Osteocyte (in vitro differentiated cells): ENCODE measurements around the gene KLRG1. TPM values are rescaled to one million over a fixed set of nuclear protein-coding genes. Genes with fewer than 3 reads are reported as not detected.

ENCODE experiments used
- DNase-seq: peaks from one replicate; pipeline ENCODE4 v3.0.0; 2021; ENCODE audit warnings: mixed read lengths; ENCODE audit not compliant: unreplicated experiment; ENCODE audit errors: extremely low spot score
- H3K27ac Mint-ChIP-seq: one replicate; pipeline ENCODE4 v1.8.0; 2021; ENCODE audit warnings: mild to moderate bottlenecking, mixed read lengths; ENCODE audit not compliant: unreplicated experiment
- H3K27me3 Mint-ChIP-seq: one replicate; pipeline ENCODE4 v1.8.0; 2021; ENCODE audit warnings: mixed read lengths; ENCODE audit not compliant: unreplicated experiment
- H3K36me3 Mint-ChIP-seq: one replicate; pipeline ENCODE4 v1.8.0; 2021; ENCODE audit warnings: mixed read lengths; ENCODE audit not compliant: unreplicated experiment
- H3K4me1 Mint-ChIP-seq: one replicate; pipeline ENCODE4 v1.8.0; 2021; ENCODE audit warnings: mixed read lengths; ENCODE audit not compliant: unreplicated experiment
- H3K4me3 Mint-ChIP-seq: one replicate; pipeline ENCODE4 v1.8.0; 2021; ENCODE audit warnings: mild to moderate bottlenecking, moderate library complexity, mixed read lengths; ENCODE audit not compliant: unreplicated experiment
- H3K9me3 Mint-ChIP-seq: one replicate; pipeline ENCODE4 v1.8.0; 2021; ENCODE audit warnings: mixed read lengths; ENCODE audit not compliant: unreplicated experiment
- total RNA-seq: library from RNA; stranded (reverse); gene quantifications from 2 replicates; pipeline ENCODE4 v1.2.1, GENCODE V29; 2021
- TF ChIP-seq, protein P1 (sequence below): fragments of 200-600 bp; sonication (generic); IDR thresholded peaks from 2 replicates; pipeline ENCODE4 v1.5.0; 2021; ENCODE audit warnings: antibody characterized with exemption, mild to moderate bottlenecking, moderate library complexity

Gene KLRG1
- total RNA-seq, 1 donor from 2014 or later: 0.94 TPM

DNA sequence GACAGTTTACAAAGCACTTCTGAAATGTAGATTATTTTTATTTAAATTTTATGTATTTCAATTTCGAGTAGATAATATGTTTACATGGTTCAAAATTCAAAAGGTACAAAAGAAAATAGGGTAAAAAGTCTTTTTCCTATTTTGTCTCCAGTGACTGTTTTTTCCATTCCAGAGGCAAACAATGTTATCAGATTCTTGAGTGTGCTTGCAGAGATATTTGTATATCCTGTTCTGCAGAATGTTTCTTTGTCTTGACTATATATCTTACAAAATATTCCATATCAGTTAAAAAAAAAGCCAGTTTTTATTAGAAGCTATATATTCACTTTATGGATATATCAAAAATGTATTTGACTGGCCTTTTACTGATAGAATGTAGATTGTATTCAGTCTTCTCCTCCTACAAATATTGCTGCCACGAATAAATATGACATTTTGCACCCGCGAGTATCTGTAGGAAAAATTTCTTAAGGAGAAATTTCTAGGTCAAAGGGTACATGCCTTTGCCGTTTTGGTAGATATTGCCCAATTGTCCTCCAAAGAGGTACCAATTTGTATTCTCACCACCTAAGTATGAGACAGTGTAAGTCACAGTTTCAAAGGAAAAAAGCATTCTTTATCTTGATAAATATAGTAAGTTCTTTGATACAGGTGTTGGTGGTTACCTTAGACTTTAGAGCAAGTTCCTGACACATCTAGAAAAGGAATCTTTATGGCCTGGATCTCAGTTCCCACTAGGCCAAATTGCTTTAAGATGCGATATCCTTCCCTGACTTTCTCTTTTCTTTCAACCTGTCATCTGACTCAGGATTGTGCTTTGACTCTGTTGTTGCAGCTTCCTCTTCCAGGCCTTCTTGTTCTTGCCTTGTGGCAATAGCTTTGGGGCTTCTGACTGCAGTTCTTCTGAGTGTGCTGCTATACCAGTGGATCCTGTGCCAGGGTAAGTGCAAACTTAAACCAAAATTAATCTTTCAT, 2.3 kb downstream of the KLRG1 start:
- Mint-ChIP-seq H3K36me3 (no peaks in the 10 kb centered on the region), H3K27ac (no peak overlapping the region), H3K9me3 (no peaks in the 10 kb centered on the region), H3K4me1 (no peaks in the 10 kb centered on the region), H3K27me3 (no peaks in the 10 kb centered on the region), H3K4me3 (no peak overlapping the region)
- DNase-seq: no peak
- TF ChIP-seq, protein P1, sequence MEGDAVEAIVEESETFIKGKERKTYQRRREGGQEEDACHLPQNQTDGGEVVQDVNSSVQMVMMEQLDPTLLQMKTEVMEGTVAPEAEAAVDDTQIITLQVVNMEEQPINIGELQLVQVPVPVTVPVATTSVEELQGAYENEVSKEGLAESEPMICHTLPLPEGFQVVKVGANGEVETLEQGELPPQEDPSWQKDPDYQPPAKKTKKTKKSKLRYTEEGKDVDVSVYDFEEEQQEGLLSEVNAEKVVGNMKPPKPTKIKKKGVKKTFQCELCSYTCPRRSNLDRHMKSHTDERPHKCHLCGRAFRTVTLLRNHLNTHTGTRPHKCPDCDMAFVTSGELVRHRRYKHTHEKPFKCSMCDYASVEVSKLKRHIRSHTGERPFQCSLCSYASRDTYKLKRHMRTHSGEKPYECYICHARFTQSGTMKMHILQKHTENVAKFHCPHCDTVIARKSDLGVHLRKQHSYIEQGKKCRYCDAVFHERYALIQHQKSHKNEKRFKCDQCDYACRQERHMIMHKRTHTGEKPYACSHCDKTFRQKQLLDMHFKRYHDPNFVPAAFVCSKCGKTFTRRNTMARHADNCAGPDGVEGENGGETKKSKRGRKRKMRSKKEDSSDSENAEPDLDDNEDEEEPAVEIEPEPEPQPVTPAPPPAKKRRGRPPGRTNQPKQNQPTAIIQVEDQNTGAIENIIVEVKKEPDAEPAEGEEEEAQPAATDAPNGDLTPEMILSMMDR: no peak

DNA sequence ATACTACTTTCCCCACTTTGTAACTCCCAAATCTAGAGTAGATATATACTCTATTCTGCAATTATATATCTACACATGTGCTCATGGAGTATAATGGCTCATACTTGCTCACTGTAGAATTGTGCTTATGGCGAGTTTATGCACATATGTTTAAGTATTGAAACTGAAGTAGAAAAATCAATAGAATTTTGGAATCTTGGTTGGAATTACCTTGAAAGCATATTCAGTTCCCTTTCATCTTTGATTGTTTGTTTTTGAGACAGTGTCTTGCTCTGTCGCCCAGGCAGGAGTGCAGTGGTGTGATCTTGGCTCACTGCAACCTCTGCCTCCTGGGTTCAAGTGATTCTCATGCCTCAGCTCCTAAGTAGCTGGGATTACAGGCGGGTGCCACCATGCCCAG, 4.5 kb downstream of the KLRG1 start:
- no peak overlapping the region for H3K27ac Mint-ChIP-seq
- no peaks in the 10 kb centered on the region for H3K36me3 Mint-ChIP-seq
- no peaks in the 10 kb centered on the region for H3K27me3 Mint-ChIP-seq
- H3K4me3 Mint-ChIP-seq: no peak overlapping the region
- DNase-seq: no peak
- TF ChIP-seq, protein P1: no peak
- H3K4me1 Mint-ChIP-seq: no peaks in the 10 kb centered on the region
- no peaks in the 10 kb centered on the region for H3K9me3 Mint-ChIP-seq

DNA sequence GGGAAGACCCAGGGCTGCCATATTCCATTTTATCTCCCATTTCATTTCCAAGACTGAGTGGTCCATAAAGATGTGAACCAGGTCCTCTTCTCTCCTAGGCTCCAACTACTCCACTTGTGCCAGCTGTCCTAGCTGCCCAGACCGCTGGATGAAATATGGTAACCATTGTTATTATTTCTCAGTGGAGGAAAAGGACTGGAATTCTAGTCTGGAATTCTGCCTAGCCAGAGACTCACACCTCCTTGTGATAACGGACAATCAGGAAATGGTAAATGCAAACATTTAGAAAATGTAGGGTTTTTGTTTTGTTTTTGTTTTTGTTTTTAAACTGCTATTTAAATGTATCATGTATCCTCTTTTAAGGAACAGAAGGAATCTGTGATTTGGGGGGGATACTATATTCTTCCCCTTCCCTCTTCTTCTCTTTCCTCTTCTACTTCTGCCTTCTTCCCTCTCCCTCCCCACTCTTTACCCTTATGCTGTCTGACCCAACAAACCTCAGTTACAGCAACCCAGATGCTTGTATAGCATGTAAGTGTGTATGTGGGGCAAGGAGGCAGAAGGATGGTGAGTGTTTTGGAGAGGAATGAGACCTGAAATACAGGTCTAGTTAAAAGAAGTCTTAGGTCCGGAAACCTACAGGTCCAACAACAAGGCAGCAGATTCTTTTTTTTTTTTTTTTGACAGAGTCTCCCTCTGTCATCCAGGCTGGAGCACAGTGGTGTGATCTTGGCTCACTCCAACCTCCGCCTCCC, 5.9 kb downstream of the KLRG1 start:
- no peak for DNase-seq
- Mint-ChIP-seq H3K36me3 (no peaks in the 10 kb centered on the region), H3K9me3 (no peaks in the 10 kb centered on the region), H3K27ac (no peak overlapping the region), H3K27me3 (no peaks in the 10 kb centered on the region), H3K4me1 (no peaks in the 10 kb centered on the region), H3K4me3 (no peak overlapping the region)
- TF ChIP-seq, protein P1: no peak

DNA sequence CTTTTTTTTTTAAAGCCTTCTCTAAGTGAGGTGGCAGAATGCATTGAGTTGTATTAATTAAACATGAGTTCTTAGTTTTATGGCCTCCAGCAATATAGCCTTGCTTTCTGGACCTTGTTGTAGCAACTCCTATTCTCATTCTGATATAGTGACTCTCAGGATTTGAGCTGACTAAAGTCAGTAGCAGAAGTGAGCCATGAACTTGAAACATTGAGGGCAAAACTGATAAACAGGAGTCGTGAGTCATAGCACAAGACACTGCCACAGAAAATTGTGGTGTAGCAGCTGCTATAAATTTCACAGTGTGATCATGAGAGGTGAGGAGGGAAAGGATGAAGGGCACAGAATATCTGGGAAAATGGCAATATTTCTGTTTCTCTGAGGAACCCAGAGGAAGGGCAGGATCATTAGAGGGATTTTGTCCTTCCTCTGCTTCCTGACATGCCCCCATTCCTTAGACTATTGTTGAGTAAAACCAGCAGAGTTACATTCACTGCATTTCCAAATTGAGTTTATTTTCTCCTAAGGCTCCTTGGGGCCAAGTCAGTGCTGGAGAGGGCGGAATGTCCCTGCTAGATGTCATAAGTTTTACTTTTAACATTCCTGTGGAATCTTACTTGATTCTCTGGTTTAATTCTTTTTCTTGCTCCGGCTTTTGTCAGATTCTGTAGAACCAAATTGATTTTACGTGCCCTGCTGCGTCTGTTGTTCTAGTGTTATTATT, 7.5 kb downstream of the KLRG1 start:
- TF ChIP-seq, protein P1: no peak
- DNase-seq: no peak
- H3K4me3 Mint-ChIP-seq: no peak overlapping the region
- no peaks in the 10 kb centered on the region for H3K27me3 Mint-ChIP-seq
- H3K9me3 Mint-ChIP-seq: no peaks in the 10 kb centered on the region
- no peaks in the 10 kb centered on the region for H3K4me1 Mint-ChIP-seq
- no peak overlapping the region for H3K27ac Mint-ChIP-seq
- H3K36me3 Mint-ChIP-seq: no peaks in the 10 kb centered on the region
